ENCODE measurements around the gene ABHD17C. TPM values are rescaled to one million over a fixed set of nuclear protein-coding genes. Genes with fewer than 3 reads are reported as not detected.

The ABHD17C gene
- total and polyA plus RNA-seq, 2 of the 8 experiments (the other 6 are each of a cell fraction or from before 2014, with no cell fraction given): 20.2 to 29.8 TPM

GRCh38 chr15:80750575-80750974 is 55.5 kb downstream of the ABHD17C start (continued):
- TF ChIP-seq GABPA (IDR thresholded peaks at IDR 0.05; ENCODE audit: borderline replicate concordance, insufficient read depth, low read length) (no peak), TAF7 (optimal IDR thresholded peaks at IDR 0.05; ENCODE audit: borderline replicate concordance, low read depth, low read length) (no peak), CBX5 (IDR thresholded peaks at IDR 0.05; ENCODE audit: low read depth, low read length) (no peak), TEAD4 (IDR thresholded peaks at IDR 0.05; ENCODE audit: low read depth, low read length) (no peak), SIX5 (IDR thresholded peaks at IDR 0.05; ENCODE audit: low read depth, low read length) (no peak)

Data from H1 (cell line).